ENCODE data around the gene URM1.
"Not testable (repeated sequence)": the region's sequence is repeated elsewhere in the genome, so short reads cannot be mapped to it uniquely, and the experiment has no call there.

Gene URM1

GRCh38 chr9:128370752-128371629 is at the start of gene URM1:
URM1 (plus strand) TSS chr9:128371374; CDS start chr9:128371381, 7 bp downstream.
- DNase-seq (ENCODE audit: low spot score): peak; percentile 97

GRCh38 chr9:128321879-128322403 is 49.2 kb upstream of the URM1 start:
- DNase-seq (ENCODE audit: low spot score): no peak

- DNase-seq (ENCODE audit: low spot score): peak; percentile 95
These were observed 48.6 kb upstream of the URM1 start, which contains the start of the genes COQ4 and TRUB2 for GRCh38 chr9:128322404-128323211. COQ4 (plus strand) TSS chr9:128322839; CDS start chr9:128322859, 20 bp downstream. TRUB2 (minus strand) TSS chr9:128322447; CDS start chr9:128322408, 39 bp downstream.

GRCh38 chr9:128323212-128323730 is 47.9 kb upstream of the URM1 start:
- peak; percentile 52 for DNase-seq (ENCODE audit: low spot score)

- DNase-seq (ENCODE audit: low spot score): no peak
These were observed 47.4 kb upstream of the URM1 start for GRCh38 chr9:128323791-128324190.

GRCh38 chr9:128324401-128324800 is 46.8 kb upstream of the URM1 start:
- no peak for DNase-seq (ENCODE audit: low spot score)

GRCh38 chr9:128325629-128326028 is 45.5 kb upstream of the URM1 start:
- DNase-seq (ENCODE audit: low spot score): no peak

GRCh38 chr9:128333451-128333869 is 37.7 kb upstream of the URM1 start:
- DNase-seq (ENCODE audit: low spot score): no peak

- DNase-seq (ENCODE audit: low spot score): no peak
These were observed 36.0 kb upstream of the URM1 start for GRCh38 chr9:128335161-128335560.

- DNase-seq (ENCODE audit: low spot score): no peak
These were observed 35.3 kb upstream of the URM1 start for GRCh38 chr9:128335914-128336313.

- DNase-seq (ENCODE audit: low spot score): no peak
These were observed 33.2 kb upstream of the URM1 start for GRCh38 chr9:128337936-128338335.

GRCh38 chr9:128338852-128339614 is 32.1 kb upstream of the URM1 start:
- not testable (repeated sequence) for DNase-seq (ENCODE audit: low spot score)

GRCh38 chr9:128339761-128340690 is 31.1 kb upstream of the URM1 start, which contains the start of gene SLC27A4:
SLC27A4 (plus strand) TSS chr9:128340527; CDS start chr9:128343133, 2,606 bp downstream.
- peak; percentile 89 for DNase-seq (ENCODE audit: low spot score)

- DNase-seq (ENCODE audit: low spot score): no peak
These were observed 30.3 kb upstream of the URM1 start for GRCh38 chr9:128340691-128341434.

GRCh38 chr9:128341435-128341849 is 29.7 kb upstream of the URM1 start:
- DNase-seq (ENCODE audit: low spot score): peak; percentile 85

- no peak for DNase-seq (ENCODE audit: low spot score)
These were observed 28.0 kb upstream of the URM1 start for GRCh38 chr9:128342971-128343680.

GRCh38 chr9:128343855-128344254 is 27.3 kb upstream of the URM1 start:
- DNase-seq (ENCODE audit: low spot score): no peak

- DNase-seq (ENCODE audit: low spot score): no peak
These were observed 26.1 kb upstream of the URM1 start for GRCh38 chr9:128344931-128345605.

Measured in AG08395 (cell line).